HepG2 (cell line): Measurements from ENCODE around the gene TMEM62. TPM values are rescaled to one million over a fixed set of nuclear protein-coding genes. Genes with fewer than 3 reads are reported as not detected.
A peak's percentile ranks its signal among the peaks of the same experiment; 100 is the strongest.

ENCODE experiments used
- ARID2 ChIP-seq: sonication (generic); formaldehyde crosslinking; IDR thresholded peaks from 2 replicates; pipeline ENCODE4 v1.8.1; 2022; ENCODE audit warnings: mild to moderate bottlenecking, missing genetic modification reagents, borderline replicate concordance
- CEBPG ChIP-seq: IDR thresholded peaks from 2 replicates; pipeline ENCODE4 v1.6.1; 2016
- ETV6 ChIP-seq: sonication (generic); formaldehyde crosslinking; conservative IDR thresholded peaks from 2 replicates; pipeline ENCODE4 v1.4.0; 2020; ENCODE audit warnings: missing genetic modification reagents
- FOXA1 ChIP-seq, 2 experiments: fragments of 450-650 bp in 1 of 2; sonication (generic) in 1 of 2; formaldehyde crosslinking in 1 of 2; IDR thresholded peaks; 2 replicates each; pipeline versions ENCODE4 v1.4.0 to v1.6.1; 2016 to 2020; ENCODE audit warnings: missing genetic modification reagents in 1 of 2
- FOXC1 ChIP-seq: sonication (generic); formaldehyde crosslinking; IDR thresholded peaks from 2 replicates; pipeline ENCODE4 v1.8.0; 2022; ENCODE audit warnings: mild to moderate bottlenecking, missing genetic modification reagents, borderline replicate concordance
- HOXA7 ChIP-seq: sonication (generic); formaldehyde crosslinking; IDR thresholded peaks from 2 replicates; pipeline ENCODE4 v1.8.1; 2022; ENCODE audit warnings: mild to moderate bottlenecking, missing genetic modification reagents, moderate library complexity
- JUN ChIP-seq: sonication (generic); formaldehyde crosslinking; IDR thresholded peaks from 2 replicates; pipeline ENCODE4 v1.4.0; 2020; ENCODE audit warnings: mild to moderate bottlenecking, missing genetic modification reagents
- MED1 ChIP-seq: sonication (generic); formaldehyde crosslinking; IDR thresholded peaks from 2 replicates; pipeline ENCODE4 v1.4.0; 2020; ENCODE audit warnings: missing genetic modification reagents
- MED8 ChIP-seq: sonication (generic); formaldehyde crosslinking; IDR thresholded peaks from 2 replicates; pipeline ENCODE4 v1.8.1; 2023; ENCODE audit warnings: mild to moderate bottlenecking, missing genetic modification reagents; ENCODE audit not compliant: insufficient replicate concordance
- NAIF1 ChIP-seq: sonication (generic); formaldehyde crosslinking; IDR thresholded peaks from 2 replicates; pipeline ENCODE4 v1.5.0; 2020; ENCODE audit warnings: mild to moderate bottlenecking, missing genetic modification reagents, borderline replicate concordance
- NRL ChIP-seq: sonication (generic); formaldehyde crosslinking; IDR thresholded peaks from 2 replicates; pipeline ENCODE4 v1.5.0; 2020; ENCODE audit warnings: missing genetic modification reagents, mild to moderate bottlenecking, moderate library complexity, borderline replicate concordance
- PHF21A ChIP-seq: sonication (generic); formaldehyde crosslinking; IDR thresholded peaks from 2 replicates; pipeline ENCODE4 v1.5.0; 2020; ENCODE audit warnings: mild to moderate bottlenecking, missing genetic modification reagents
- SRY ChIP-seq: sonication (generic); formaldehyde crosslinking; IDR thresholded peaks from 2 replicates; pipeline ENCODE4 v1.8.0; 2022; ENCODE audit warnings: mild to moderate bottlenecking, missing genetic modification reagents
- TARDBP ChIP-seq: sonication (generic); formaldehyde crosslinking; IDR thresholded peaks from 2 replicates; pipeline ENCODE4 v1.8.0; 2022; ENCODE audit warnings: mild to moderate bottlenecking, missing genetic modification reagents
- ZNF274 ChIP-seq: sonication (generic); formaldehyde crosslinking; IDR thresholded peaks from 2 replicates; pipeline ENCODE4 v1.5.1; 2020; ENCODE audit warnings: mild to moderate bottlenecking, missing genetic modification reagents
- ZNF660 ChIP-seq: sonication (generic); formaldehyde crosslinking; IDR thresholded peaks from 2 replicates; pipeline ENCODE4 v1.5.1; 2020; ENCODE audit warnings: mild to moderate bottlenecking, low read depth, missing genetic modification reagents, borderline replicate concordance
- ZNF839 ChIP-seq: sonication (generic); formaldehyde crosslinking; IDR thresholded peaks from 2 replicates; pipeline ENCODE4 v1.4.0; 2020; ENCODE audit warnings: missing genetic modification reagents, mild to moderate bottlenecking, borderline replicate concordance
- polyA plus RNA-seq, 8 experiments: library from polyadenylated mRNA; depleted of rRNA in 3 of 8; stranded (reverse) in 7 of 8; unstranded in 1 of 8; fragments of >200 nt; fragmentation: Illumina TruSeq in 4 of 8; extraction: Trizol in 4 of 8; gene quantifications; 2 replicates each; pipeline versions ENCODE4 v1.2.1 to v1.2.3, GENCODE V29; 2011 to 2016; ENCODE audit warnings: low read depth in 4 of 8, missing spikeins in 1 of 8, mixed read lengths in 1 of 8; ENCODE audit not compliant: insufficient read depth in 1 of 8
- total RNA-seq, 5 experiments: library from RNA; depleted of rRNA; stranded (reverse); fragments of >200 nt; fragmentation: Illumina TruSeq; extraction: Trizol; gene quantifications; 2 replicates each; pipeline ENCODE4 v1.2.3, GENCODE V29; 2016; ENCODE audit warnings: low read depth in 1 of 5
- TF ChIP-seq, protein P1 (sequence below): sonication (generic); formaldehyde crosslinking; IDR thresholded peaks from 2 replicates; pipeline ENCODE4 v1.4.0; 2020; ENCODE audit warnings: mild to moderate bottlenecking, missing genetic modification reagents, borderline replicate concordance
- TF ChIP-seq, protein P2 (sequence below): sonication (generic); formaldehyde crosslinking; IDR thresholded peaks from 2 replicates; pipeline ENCODE4 v1.4.0; 2020; ENCODE audit warnings: missing genetic modification reagents
- TF ChIP-seq, protein P3 (sequence below): IDR thresholded peaks from 2 replicates; pipeline ENCODE4 v1.6.1; 2016; ENCODE audit warnings: low read depth
- TF ChIP-seq, protein P4 (sequence below): sonication (generic); formaldehyde crosslinking; IDR thresholded peaks from 2 replicates; pipeline ENCODE4 v1.5.1; 2020; ENCODE audit warnings: missing genetic modification reagents, mild to moderate bottlenecking, borderline replicate concordance
- TF ChIP-seq, protein P5 (sequence below): IDR thresholded peaks from 2 replicates; pipeline ENCODE4 v1.6.1; 2016

Gene TMEM62
- total and polyA plus RNA-seq, 2 of the 13 experiments (the other 11 are each of a cell fraction or from before 2014, with no cell fraction given), result 14.2 to 20.9 TPM

DNA sequence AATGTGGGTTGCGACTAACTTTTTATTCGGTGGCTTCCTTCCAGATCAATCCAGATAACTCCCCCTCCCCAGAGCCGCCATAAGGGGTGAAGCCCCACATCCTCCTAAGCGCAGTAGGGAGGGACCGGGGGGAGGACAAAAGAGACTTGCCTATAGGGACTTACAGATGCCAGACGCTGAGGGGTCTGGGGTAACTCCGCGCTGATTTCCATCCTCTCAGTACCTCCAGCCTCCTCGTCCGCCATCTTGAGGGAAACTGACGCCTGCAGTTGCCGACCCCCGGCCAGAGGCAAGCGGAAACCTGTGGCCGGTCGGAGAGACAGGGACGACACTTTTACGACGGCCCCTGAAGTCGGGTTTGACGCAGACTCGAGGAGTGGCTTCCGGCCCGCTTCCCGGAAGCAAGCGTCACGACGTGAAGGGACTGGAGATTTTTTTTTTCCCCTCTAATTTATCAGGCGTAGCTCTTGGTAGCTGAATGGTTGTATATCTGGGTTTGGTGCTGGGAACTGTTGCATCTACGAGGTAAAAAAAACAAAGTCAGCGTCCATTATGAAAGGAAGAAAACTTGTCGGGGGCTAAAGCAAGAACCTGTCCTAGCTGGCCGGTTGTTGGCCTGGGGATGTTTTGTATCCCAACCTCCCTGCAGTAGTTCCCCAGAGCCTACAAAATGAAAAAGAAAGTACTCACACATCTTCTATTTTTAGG, 27.5 kb upstream of the TMEM62 start, which contains the start of gene UBR1 (continued):
- TF ChIP-seq, protein P1, sequence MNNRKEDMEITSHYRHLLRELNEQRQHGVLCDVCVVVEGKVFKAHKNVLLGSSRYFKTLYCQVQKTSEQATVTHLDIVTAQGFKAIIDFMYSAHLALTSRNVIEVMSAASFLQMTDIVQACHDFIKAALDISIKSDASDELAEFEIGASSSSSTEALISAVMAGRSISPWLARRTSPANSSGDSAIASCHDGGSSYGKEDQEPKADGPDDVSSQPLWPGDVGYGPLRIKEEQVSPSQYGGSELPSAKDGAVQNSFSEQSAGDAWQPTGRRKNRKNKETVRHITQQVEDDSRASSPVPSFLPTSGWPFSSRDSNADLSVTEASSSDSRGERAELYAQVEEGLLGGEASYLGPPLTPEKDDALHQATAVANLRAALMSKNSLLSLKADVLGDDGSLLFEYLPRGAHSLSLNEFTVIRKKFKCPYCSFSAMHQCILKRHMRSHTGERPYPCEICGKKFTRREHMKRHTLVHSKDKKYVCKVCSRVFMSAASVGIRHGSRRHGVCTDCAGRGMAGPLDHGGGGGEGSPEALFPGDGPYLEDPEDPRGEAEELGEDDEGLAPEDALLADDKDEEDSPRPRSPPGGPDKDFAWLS, result no peak
- TF ChIP-seq, protein P2, sequence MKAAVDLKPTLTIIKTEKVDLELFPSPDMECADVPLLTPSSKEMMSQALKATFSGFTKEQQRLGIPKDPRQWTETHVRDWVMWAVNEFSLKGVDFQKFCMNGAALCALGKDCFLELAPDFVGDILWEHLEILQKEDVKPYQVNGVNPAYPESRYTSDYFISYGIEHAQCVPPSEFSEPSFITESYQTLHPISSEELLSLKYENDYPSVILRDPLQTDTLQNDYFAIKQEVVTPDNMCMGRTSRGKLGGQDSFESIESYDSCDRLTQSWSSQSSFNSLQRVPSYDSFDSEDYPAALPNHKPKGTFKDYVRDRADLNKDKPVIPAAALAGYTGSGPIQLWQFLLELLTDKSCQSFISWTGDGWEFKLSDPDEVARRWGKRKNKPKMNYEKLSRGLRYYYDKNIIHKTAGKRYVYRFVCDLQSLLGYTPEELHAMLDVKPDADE (CRISPR knock-in tag), result no peak
- TF ChIP-seq NRL (CRISPR knock-in tag) (0 out of 2 replicates have a peak, but pooled peaks have one; percentile 39), ZNF839 (no peak), MED8 (CRISPR knock-in tag) (no peak), JUN (CRISPR knock-in tag) (no peak), SRY (CRISPR knock-in tag) (0 out of 2 replicates have a peak, but pooled peaks have one; percentile 48), ZNF660 (CRISPR knock-in tag) (no peak), ARID2 (CRISPR knock-in tag) (no peak), NAIF1 (no peak; the same call in 1 of the 2 replicates), ETV6 (CRISPR knock-in tag) (peak; percentile 99), PHF21A (CRISPR knock-in tag) (peak; percentile 48; the same call in 1 of the 2 replicates), MED1 (CRISPR knock-in tag) (peak; percentile 56), CEBPG (peak; percentile 6; the same call in 1 of the 2 replicates), FOXA1 (IDR thresholded peaks at IDR 0.05) (no peak), FOXA1 (CRISPR knock-in tag; IDR thresholded peaks at IDR 0.05) (no peak), HOXA7 (CRISPR knock-in tag) (0 out of 2 replicates have a peak, but pooled peaks have one; percentile 28), TARDBP (CRISPR knock-in tag) (0 out of 2 replicates have a peak, but pooled peaks have one; percentile 2), FOXC1 (CRISPR knock-in tag) (peak; percentile 82), ZNF274 (CRISPR knock-in tag) (no peak)
- TF ChIP-seq, protein P3, sequence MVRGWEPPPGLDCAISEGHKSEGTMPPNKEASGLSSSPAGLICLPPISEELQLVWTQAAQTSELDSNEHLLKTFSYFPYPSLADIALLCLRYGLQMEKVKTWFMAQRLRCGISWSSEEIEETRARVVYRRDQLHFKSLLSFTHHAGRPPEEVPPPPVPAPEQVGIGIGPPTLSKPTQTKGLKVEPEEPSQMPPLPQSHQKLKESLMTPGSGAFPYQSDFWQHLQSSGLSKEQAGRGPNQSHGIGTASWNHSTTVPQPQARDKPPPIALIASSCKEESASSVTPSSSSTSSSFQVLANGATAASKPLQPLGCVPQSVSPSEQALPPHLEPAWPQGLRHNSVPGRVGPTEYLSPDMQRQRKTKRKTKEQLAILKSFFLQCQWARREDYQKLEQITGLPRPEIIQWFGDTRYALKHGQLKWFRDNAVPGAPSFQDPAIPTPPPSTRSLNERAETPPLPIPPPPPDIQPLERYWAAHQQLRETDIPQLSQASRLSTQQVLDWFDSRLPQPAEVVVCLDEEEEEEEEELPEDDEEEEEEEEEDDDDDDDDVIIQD (CRISPR knock-in tag), result 0 out of 2 replicates have a peak, but pooled peaks have one; percentile 20
- TF ChIP-seq, protein P4, sequence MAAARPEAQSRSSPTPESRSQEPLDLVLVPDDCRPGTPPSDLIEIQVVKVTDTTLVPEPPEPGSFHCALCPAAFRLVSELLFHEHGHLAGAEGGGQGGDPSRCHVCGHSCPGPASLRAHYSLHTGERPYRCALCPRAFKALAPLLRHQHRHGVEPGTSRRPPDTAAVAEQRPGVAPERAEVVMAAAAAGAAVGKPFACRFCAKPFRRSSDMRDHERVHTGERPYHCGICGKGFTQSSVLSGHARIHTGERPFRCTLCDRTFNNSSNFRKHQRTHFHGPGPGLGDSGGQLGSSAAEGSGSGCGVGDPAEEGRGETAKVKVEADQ (CRISPR knock-in tag), result no peak
- TF ChIP-seq, protein P5, sequence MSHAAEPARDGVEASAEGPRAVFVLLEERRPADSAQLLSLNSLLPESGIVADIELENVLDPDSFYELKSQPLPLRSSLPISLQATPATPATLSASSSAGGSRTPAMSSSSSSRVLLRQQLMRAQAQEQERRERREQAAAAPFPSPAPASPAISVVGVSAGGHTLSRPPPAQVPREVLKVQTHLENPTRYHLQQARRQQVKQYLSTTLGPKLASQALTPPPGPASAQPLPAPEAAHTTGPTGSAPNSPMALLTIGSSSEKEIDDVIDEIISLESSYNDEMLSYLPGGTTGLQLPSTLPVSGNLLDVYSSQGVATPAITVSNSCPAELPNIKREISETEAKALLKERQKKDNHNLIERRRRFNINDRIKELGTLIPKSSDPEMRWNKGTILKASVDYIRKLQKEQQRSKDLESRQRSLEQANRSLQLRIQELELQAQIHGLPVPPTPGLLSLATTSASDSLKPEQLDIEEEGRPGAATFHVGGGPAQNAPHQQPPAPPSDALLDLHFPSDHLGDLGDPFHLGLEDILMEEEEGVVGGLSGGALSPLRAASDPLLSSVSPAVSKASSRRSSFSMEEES, result no peak
